ENCODE results near the gene IGF1R. TPM values are rescaled to one million over a fixed set of nuclear protein-coding genes. Genes with fewer than 3 reads are reported as not detected.
A peak's percentile ranks its signal among the peaks of the same experiment; 100 is the strongest.
"Not testable (repeated sequence)": the region's sequence is repeated elsewhere in the genome, so short reads cannot be mapped to it uniquely, and the experiment has no call there.

The IGF1R gene
- total RNA-seq, 1 experiment from 2014 or later = 14.1 TPM

- no peak overlapping the region for H3K27ac ChIP-seq
- no peak for DNase-seq (ENCODE audit: low read depth in 1 of 2, low spot score in 2 of 2)
- no peaks in the 10 kb centered on the region for H3K27me3 ChIP-seq (replicated peaks)
- no peaks in the 10 kb centered on the region for H3K36me3 ChIP-seq
- H3K9me3 ChIP-seq (replicated peaks) = no peaks in the 10 kb centered on the region
- no peaks in the 10 kb centered on the region for H3K4me1 ChIP-seq (replicated peaks)
- no peak overlapping the region for H3K4me3 ChIP-seq
Measured at GRCh38 chr15:98997755-98998154, 349.4 kb downstream of the IGF1R start.

- DNase-seq (ENCODE audit: low read depth in 1 of 2, low spot score in 2 of 2) = no peak
- H3K4me3 ChIP-seq = no peak overlapping the region
- no peaks in the 10 kb centered on the region for H3K4me1 ChIP-seq (replicated peaks)
- H3K9me3 ChIP-seq (replicated peaks) = no peaks in the 10 kb centered on the region
- H3K27ac ChIP-seq = no peak overlapping the region
- no peaks in the 10 kb centered on the region for H3K27me3 ChIP-seq (replicated peaks)
- H3K36me3 ChIP-seq = no peaks in the 10 kb centered on the region
Measured at GRCh38 chr15:98998279-98998678, 349.9 kb downstream of the IGF1R start.

GRCh38 chr15:98999233-98999632, 350.9 kb downstream of the IGF1R start:
- H3K9me3 ChIP-seq (replicated peaks) = no peaks in the 10 kb centered on the region
- H3K27me3 ChIP-seq (replicated peaks) = no peaks in the 10 kb centered on the region
- DNase-seq (ENCODE audit: low read depth in 1 of 2, low spot score in 2 of 2) = no peak
- H3K4me1 ChIP-seq (replicated peaks) = no peaks in the 10 kb centered on the region
- no peaks in the 10 kb centered on the region for H3K36me3 ChIP-seq
- H3K27ac ChIP-seq = no peak overlapping the region
- no peak overlapping the region for H3K4me3 ChIP-seq

- Histone ChIP-seq H3K36me3 (no peaks in the 10 kb centered on the region), H3K27me3 (replicated peaks) (no peaks in the 10 kb centered on the region), H3K27ac (no peak overlapping the region), H3K4me3 (no peak overlapping the region), H3K9me3 (replicated peaks) (no peaks in the 10 kb centered on the region), H3K4me1 (replicated peaks) (no peaks in the 10 kb centered on the region)
- no peak for DNase-seq (ENCODE audit: low read depth in 1 of 2, low spot score in 2 of 2)
Measured at GRCh38 chr15:99002226-99002625, 353.9 kb downstream of the IGF1R start.

GRCh38 chr15:99003317-99003716, 355.0 kb downstream of the IGF1R start:
- DNase-seq (ENCODE audit: low read depth in 1 of 2, low spot score in 2 of 2) = not testable (repeated sequence)

GRCh38 chr15:99004998-99005974, 356.9 kb downstream of the IGF1R start:
- not testable (repeated sequence) for H3K4me1 ChIP-seq (replicated peaks); H3K27ac ChIP-seq; H3K27me3 ChIP-seq (replicated peaks); H3K36me3 ChIP-seq; H3K9me3 ChIP-seq (replicated peaks); H3K4me3 ChIP-seq; DNase-seq (ENCODE audit: low read depth in 1 of 2, low spot score in 2 of 2)

More at GRCh38 chr15:99003317-99003716, 355.0 kb downstream of the IGF1R start:
- H3K4me1 ChIP-seq (replicated peaks); H3K9me3 ChIP-seq (replicated peaks); H3K27me3 ChIP-seq (replicated peaks); H3K4me3 ChIP-seq; H3K27ac ChIP-seq; H3K36me3 ChIP-seq: not testable (repeated sequence)

GRCh38 chr15:99006146-99006545, 357.8 kb downstream of the IGF1R start:
- Histone ChIP-seq H3K36me3 (no peaks in the 10 kb centered on the region), H3K4me3 (no peak overlapping the region), H3K27ac (no peak overlapping the region), H3K27me3 (replicated peaks) (no peaks in the 10 kb centered on the region), H3K4me1 (replicated peaks) (peaks cover 15% of the 10 kb centered on the region), H3K9me3 (replicated peaks) (no peaks in the 10 kb centered on the region)
- DNase-seq (ENCODE audit: low read depth in 1 of 2, low spot score in 2 of 2) = no peak

- no peaks in the 10 kb centered on the region for H3K27me3 ChIP-seq (replicated peaks)
- H3K36me3 ChIP-seq = no peaks in the 10 kb centered on the region
- no peak overlapping the region for H3K4me3 ChIP-seq
- no peaks in the 10 kb centered on the region for H3K9me3 ChIP-seq (replicated peaks)
- no peak for DNase-seq (ENCODE audit: low read depth in 1 of 2, low spot score in 2 of 2)
- H3K27ac ChIP-seq = no peak overlapping the region
- H3K4me1 ChIP-seq (replicated peaks) = peaks cover 18% of the 10 kb centered on the region
Measured at GRCh38 chr15:99006904-99007495, 358.7 kb downstream of the IGF1R start.

GRCh38 chr15:99009741-99010330, 361.5 kb downstream of the IGF1R start:
- DNase-seq (ENCODE audit: low read depth in 1 of 2, low spot score in 2 of 2) = no peak
- Histone ChIP-seq H3K36me3 (no peaks in the 10 kb centered on the region), H3K4me1 (replicated peaks) (peaks cover 19% of the 10 kb centered on the region), H3K27ac (no peak overlapping the region; the same call in 1 of the 2 replicates), H3K9me3 (replicated peaks) (no peaks in the 10 kb centered on the region), H3K4me3 (no peak overlapping the region), H3K27me3 (replicated peaks) (no peaks in the 10 kb centered on the region)

GRCh38 chr15:99010768-99011167, 362.4 kb downstream of the IGF1R start:
- Histone ChIP-seq H3K27me3 (replicated peaks) (no peaks in the 10 kb centered on the region), H3K27ac (no peak overlapping the region), H3K36me3 (no peaks in the 10 kb centered on the region), H3K4me1 (replicated peaks) (peaks cover 29% of the 10 kb centered on the region), H3K4me3 (no peak overlapping the region), H3K9me3 (replicated peaks) (no peaks in the 10 kb centered on the region)
- DNase-seq (ENCODE audit: low read depth in 1 of 2, low spot score in 2 of 2) = peak in 1 of 2 experiments; percentile 48
